Measurements from ENCODE around the gene SEPTIN8.

Gene SEPTIN8

GRCh38 chr5:132725745-132726144 is 51.3 kb downstream of the SEPTIN8 start:
- TF ChIP-seq CTCF (IDR thresholded peaks at IDR 0.05; ENCODE audit: borderline replicate concordance, insufficient read depth, low read depth, low read length) = no peak

GRCh38 chr5:132718544-132719312 is 58.3 kb downstream of the SEPTIN8 start:
- no peak for TF ChIP-seq CTCF (IDR thresholded peaks at IDR 0.05; ENCODE audit: borderline replicate concordance, insufficient read depth, low read depth, low read length)

More at GRCh38 chr5:132725745-132726144, 51.3 kb downstream of the SEPTIN8 start:
- no peak overlapping the region for H3K4me3 ChIP-seq (ENCODE audit: low read depth, low read length)

GRCh38 chr5:132714456-132715307 is 62.4 kb downstream of the SEPTIN8 start:
- no peak for TF ChIP-seq CTCF (IDR thresholded peaks at IDR 0.05; ENCODE audit: borderline replicate concordance, insufficient read depth, low read depth, low read length)
- H3K4me3 ChIP-seq (ENCODE audit: low read depth, low read length) = no peak overlapping the region

More at GRCh38 chr5:132718544-132719312, 58.3 kb downstream of the SEPTIN8 start:
- no peak overlapping the region for H3K4me3 ChIP-seq (ENCODE audit: low read depth, low read length)

GRCh38 chr5:132708645-132709044 is 68.4 kb downstream of the SEPTIN8 start:
- no peak overlapping the region for H3K4me3 ChIP-seq (ENCODE audit: low read depth, low read length)
- no peak for TF ChIP-seq CTCF (IDR thresholded peaks at IDR 0.05; ENCODE audit: borderline replicate concordance, insufficient read depth, low read depth, low read length)

- no peak overlapping the region for H3K4me3 ChIP-seq (ENCODE audit: low read depth, low read length)
- TF ChIP-seq CTCF (IDR thresholded peaks at IDR 0.05; ENCODE audit: borderline replicate concordance, insufficient read depth, low read depth, low read length) = no peak
These were observed 72.2 kb downstream of the SEPTIN8 start for GRCh38 chr5:132704875-132705274.
